RWPE1 (cell line): ENCODE results near the gene TXLNG.
A peak's percentile ranks its signal among the peaks of the same experiment; 100 is the strongest.

Source experiments
- CTCF ChIA-PET: fragments of 350-600 bp; sonication (Branson Sonifier 250); formaldehyde crosslinking; extraction: SDS; loops from one replicate; lab custom pipeline; 2021; lab: Yijun Ruan, JAX
- POLR2A ChIA-PET: fragments of 400-600 bp; formaldehyde crosslinking; extraction: SDS; loops from one replicate; lab custom pipeline; 2020; ENCODE audit warnings: antibody characterized with exemption; ENCODE audit not compliant: low non-redundant PET; lab: Yijun Ruan, JAX
- DNase-seq: peaks from one replicate; pipeline ENCODE4 v3.0.0; 2012; ENCODE audit warnings: low spot score
- H3K27ac ChIP-seq: fragments of 450-650 bp; 2 replicates; pipeline ENCODE4 v1.5.1; 2017
- CTCF ChIP-seq: fragments of 450-650 bp; conservative IDR thresholded peaks from 2 replicates; pipeline ENCODE4 v1.5.1; 2017; ENCODE audit warnings: low read depth, mild to moderate bottlenecking

The TXLNG gene

DNA sequence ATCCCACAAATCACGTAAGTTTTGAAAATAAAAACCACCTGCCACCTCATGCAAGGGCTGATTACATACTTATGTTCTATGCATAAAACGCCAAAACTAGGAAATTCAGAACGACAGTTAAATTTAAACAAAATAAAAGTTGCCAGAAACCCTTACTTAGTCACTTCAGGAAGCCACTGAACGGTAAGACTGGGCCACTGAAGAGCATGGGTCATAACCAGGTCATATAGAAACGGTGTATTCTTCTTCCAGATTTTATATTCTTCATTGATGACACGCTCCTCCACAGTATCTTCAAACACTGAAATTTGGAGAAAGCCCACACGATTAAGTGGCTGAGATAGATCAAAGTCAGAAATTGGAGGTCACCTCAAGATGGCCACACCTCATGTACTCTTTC is 82.7 kb downstream of the TXLNG start:
- DNase-seq = no peak
- ChIA-PET POLR2A (no interaction called here), CTCF (interaction anchor here (1.2 kb wide), 1 partner anchor 178 kb away, joined by 3 read pairs; no protein-coding TSS in a partner anchor)
- TF ChIP-seq CTCF = no peak
- H3K27ac ChIP-seq = no peak overlapping the region

DNA sequence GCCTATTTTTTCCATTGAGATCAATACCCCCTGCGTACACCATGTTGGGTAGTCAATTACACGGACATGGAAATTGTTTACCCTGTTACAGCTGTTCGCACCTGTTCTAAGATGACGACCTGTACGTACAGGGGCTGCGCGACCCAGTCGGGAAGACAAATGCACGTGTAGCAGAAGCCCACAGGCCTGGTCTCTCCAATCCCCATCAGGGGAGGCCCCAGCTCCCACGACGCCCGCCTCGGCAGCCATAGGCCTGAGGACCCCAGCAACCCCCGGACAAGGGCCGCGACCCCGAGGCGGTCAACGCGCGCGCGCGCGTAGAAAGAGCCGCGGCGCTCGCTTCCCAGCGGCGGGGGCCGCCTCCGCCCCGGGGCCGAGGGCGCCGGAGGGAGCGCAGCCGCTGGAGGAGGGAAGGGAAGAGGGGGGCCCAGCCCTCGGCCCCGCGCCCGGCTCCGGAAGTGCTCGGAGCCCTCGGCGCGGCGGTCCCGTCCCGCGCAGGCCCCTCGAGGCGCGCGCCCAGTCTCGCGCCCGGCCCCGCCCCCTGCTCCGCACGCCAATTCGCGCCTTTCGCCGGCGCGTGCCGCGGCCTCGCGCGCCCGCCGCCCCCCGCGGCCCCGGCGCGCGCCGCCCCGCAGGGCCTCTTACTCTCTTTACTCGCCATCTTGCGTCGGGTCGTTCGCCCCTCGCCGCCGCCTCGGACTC is 83.3 kb downstream of the TXLNG start:
- CTCF ChIA-PET = interaction anchor here (0.7 kb wide), 1 partner anchor 14 kb away, joined by 4 read pairs; no protein-coding TSS in a partner anchor
- peak; percentile 5 for DNase-seq
- no peak for TF ChIP-seq CTCF
- POLR2A ChIA-PET = no interaction called here
- peak overlapping the region; percentile 91 for H3K27ac ChIP-seq

- DNase-seq = peak; percentile 81
- ChIA-PET CTCF (interaction anchor here (0.7 kb wide), 1 partner anchor 15 kb away, joined by 4 read pairs; no protein-coding TSS in a partner anchor), POLR2A (no interaction called here)
- no peak for TF ChIP-seq CTCF
- H3K27ac ChIP-seq = peak within 1 kb of the TSS; percentile 91
Measured at GRCh38 chrX:16870095-16870861, 84.0 kb downstream of the TXLNG start, which contains the start of gene RBBP7. RBBP7 (minus strand) TSS chrX:16870362; CDS start chrX:16870053, 309 bp downstream.

DNA sequence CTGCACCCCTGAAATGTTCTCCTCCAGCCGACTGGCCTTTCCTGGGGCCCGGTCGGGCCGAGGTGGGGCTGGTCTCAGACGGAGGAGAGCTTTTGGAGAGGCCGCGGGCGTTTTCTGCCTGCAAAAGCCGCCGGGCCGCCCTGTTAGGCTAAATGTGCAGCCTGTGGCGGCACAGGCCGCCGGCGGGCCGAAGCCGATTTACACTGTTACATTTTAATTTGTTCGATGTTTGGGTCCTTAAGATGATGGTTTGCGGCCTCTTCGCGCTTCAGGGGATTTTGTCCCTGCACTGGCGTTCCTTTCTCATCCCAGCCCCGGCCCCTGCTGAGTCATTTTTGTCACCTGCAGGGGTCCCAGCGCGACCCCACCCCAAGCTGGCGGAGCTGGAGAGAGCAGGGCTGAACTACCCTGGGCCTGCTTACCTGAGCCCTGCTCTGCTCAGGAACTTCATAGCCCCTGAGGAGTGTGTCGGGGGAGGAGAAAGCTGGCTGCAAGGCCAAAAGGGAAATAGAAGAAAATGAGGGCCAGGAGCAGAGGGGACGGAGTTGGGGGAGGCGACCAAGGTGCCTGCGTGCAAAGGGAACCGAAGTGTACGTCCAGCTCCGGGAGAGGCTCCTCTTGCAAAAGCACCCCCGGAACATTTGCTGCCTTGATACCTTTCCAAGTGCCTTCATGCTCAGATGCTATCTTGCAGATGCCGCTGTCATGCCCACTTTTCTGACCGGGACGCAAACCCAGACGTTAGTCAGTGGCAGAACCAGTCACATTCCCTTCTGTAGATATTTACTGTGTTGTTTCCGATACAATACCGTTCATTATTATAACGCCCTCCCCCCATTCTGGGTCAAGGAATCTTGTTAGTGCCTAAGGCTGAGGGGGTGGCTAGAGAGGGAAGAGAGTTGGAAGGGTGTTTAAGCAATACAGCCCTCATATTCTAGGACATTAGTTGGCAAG is 84.9 kb downstream of the TXLNG start:
- DNase-seq = no peak
- POLR2A ChIA-PET = no interaction called here
- no peak for TF ChIP-seq CTCF
- CTCF ChIA-PET = interaction anchor here (0.7 kb wide), 1 partner anchor 34 kb away, joined by 3 read pairs; no protein-coding TSS in a partner anchor
- peak overlapping the region; percentile 91 for H3K27ac ChIP-seq

GRCh38 chrX:16873106-16873505 is 86.8 kb downstream of the TXLNG start:
- CTCF ChIA-PET = no interaction called here
- no peak for TF ChIP-seq CTCF
- DNase-seq = no peak
- no peak overlapping the region for H3K27ac ChIP-seq
- POLR2A ChIA-PET = no interaction called here
